BJ (cell line): ENCODE measurements around the gene TMEM248. TPM values are rescaled to one million over a fixed set of nuclear protein-coding genes. Genes with fewer than 3 reads are reported as not detected.

Source experiments
- CTCF ChIA-PET: fragments of 350-600 bp; formaldehyde crosslinking; extraction: SDS; loops from one replicate; lab custom pipeline; 2021; ENCODE audit warnings: antibody characterized with exemption, inconsistent platforms; lab: Yijun Ruan, JAX
- POLR2A ChIA-PET: fragments of 300-600 bp; sonication (Branson Sonifier 250); formaldehyde crosslinking; extraction: SDS; loops from one replicate; lab custom pipeline; 2021; ENCODE audit warnings: antibody characterized with exemption; lab: Charles Lee
- DNase-seq: peaks from one replicate; pipeline ENCODE4 v3.0.0-alpha.2; 2011; ENCODE audit warnings: low read depth
- H3K27me3 ChIP-seq: 2 replicates; pipeline ENCODE4 v1.6.0; 2011; ENCODE audit warnings: low read length; ENCODE audit not compliant: control insufficient read depth, insufficient read depth
- H3K36me3 ChIP-seq: 2 replicates; pipeline ENCODE4 v1.5.1; 2011; ENCODE audit warnings: low read length; ENCODE audit not compliant: control insufficient read depth, insufficient read depth
- H3K4me3 ChIP-seq: 2 replicates; pipeline ENCODE4 v1.5.1; 2011; ENCODE audit warnings: low read depth, mild to moderate bottlenecking, control low read depth, low read length
- polyA plus RNA-seq: library from polyadenylated mRNA; depleted of rRNA; stranded (reverse); fragments of >200 nt; gene quantifications from 2 replicates; pipeline ENCODE4 v1.2.3, GENCODE V29; 2011
- TF ChIP-seq, protein P1 (sequence below): IDR thresholded peaks from 2 replicates; pipeline ENCODE4 v1.5.1; 2011; ENCODE audit warnings: low read depth, mild to moderate bottlenecking, control low read depth, inconsistent platforms, low read length, moderate library complexity; ENCODE audit not compliant: insufficient read depth

Gene TMEM248
- polyA plus RNA-seq, 1 experiment = 281 TPM

DNA sequence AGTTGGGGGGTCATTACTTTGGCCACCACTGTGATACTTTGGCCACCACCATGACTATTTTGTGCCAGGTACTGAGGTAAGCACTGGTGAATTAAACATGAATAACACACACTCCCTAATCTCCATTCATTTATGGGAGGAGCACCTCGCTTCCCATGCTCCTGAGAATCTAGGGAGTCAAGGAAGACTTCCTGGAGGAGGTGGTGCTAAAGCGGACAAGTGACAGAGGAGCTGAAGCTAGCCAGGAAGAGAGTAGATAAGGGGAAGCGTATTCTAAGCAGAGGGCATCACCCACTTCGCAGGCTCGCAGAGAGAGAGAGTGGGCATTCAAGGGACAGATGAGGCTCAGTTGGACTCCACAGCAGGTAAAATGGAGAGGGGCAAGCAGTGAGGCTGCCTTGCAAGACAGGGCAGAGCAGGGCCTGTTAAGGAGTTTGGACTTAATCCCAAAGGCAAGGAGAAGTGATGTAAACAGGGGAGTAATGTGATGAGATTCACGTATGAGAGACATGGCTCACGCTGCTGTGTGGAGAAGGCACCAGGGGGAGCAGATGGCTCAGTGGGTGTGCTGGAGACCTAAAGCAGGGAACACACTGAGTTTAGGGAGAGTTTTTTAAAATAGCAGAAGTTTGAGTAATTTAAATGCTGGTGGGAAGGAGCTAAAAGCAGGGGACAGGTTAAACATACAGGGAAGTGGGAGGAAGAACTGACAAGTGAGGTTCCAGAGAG is 21.3 kb upstream of the TMEM248 start:
- H3K27me3 ChIP-seq = no peaks in the 10 kb centered on the region
- H3K36me3 ChIP-seq = peaks cover 2% of the 10 kb centered on the region
- H3K4me3 ChIP-seq = no peak overlapping the region
- CTCF ChIA-PET = interaction anchor here (1.7 kb wide), 1 partner anchor 12 kb away, joined by 6 read pairs; no protein-coding TSS in a partner anchor
- no peak for DNase-seq
- POLR2A ChIA-PET = interaction anchor here (0.6 kb wide), 1 partner anchor 88 kb away, joined by 3 read pairs; no protein-coding TSS in a partner anchor
- TF ChIP-seq, protein P1, sequence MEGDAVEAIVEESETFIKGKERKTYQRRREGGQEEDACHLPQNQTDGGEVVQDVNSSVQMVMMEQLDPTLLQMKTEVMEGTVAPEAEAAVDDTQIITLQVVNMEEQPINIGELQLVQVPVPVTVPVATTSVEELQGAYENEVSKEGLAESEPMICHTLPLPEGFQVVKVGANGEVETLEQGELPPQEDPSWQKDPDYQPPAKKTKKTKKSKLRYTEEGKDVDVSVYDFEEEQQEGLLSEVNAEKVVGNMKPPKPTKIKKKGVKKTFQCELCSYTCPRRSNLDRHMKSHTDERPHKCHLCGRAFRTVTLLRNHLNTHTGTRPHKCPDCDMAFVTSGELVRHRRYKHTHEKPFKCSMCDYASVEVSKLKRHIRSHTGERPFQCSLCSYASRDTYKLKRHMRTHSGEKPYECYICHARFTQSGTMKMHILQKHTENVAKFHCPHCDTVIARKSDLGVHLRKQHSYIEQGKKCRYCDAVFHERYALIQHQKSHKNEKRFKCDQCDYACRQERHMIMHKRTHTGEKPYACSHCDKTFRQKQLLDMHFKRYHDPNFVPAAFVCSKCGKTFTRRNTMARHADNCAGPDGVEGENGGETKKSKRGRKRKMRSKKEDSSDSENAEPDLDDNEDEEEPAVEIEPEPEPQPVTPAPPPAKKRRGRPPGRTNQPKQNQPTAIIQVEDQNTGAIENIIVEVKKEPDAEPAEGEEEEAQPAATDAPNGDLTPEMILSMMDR = no peak

DNA sequence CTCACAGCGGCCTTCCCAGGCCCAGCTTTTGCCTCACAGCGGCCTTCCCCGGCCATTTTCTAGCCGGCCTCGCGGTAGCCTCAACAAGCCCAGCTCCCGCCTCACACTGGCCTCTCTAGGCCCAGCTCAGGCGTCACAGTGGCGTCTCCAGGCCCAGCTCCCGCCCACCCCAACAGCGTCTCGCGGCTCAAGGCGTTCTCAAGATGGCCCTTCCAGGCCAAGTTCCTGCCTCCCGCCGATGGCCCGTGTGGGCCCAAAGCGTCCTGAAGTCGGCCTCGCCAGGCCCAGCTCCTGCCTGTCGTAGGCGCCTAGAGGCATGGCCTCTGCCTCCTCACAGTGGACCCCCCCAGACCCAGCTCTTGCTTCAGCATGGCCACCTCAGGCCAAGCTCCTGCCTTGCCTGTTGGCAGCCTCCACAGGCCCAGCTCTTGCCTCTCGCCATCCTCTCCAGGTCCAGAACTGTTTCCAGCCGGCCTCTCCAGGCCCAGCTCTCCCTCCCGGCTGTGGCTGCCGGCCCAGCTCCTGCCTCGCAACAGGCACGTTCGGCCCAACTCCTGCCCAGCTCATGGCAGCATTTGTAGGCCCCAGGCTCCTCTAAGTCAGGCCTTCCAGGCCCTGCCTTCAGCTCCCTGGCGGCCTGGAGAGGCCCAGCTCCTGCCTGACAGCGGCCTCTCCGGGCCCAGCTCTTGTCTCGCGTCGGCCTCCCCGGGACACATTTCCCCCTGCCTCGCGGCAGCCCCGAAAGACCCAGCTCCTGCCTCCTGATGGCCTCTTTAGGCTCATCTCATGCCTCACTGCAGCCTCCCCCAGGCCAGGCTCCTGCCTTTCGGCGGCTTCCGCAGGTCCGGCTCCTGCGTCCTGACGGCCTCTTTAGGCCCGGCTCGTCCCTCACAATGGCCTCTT is 18.8 kb upstream of the TMEM248 start:
- POLR2A ChIA-PET = no interaction called here
- TF ChIP-seq, protein P1 = no peak

DNA sequence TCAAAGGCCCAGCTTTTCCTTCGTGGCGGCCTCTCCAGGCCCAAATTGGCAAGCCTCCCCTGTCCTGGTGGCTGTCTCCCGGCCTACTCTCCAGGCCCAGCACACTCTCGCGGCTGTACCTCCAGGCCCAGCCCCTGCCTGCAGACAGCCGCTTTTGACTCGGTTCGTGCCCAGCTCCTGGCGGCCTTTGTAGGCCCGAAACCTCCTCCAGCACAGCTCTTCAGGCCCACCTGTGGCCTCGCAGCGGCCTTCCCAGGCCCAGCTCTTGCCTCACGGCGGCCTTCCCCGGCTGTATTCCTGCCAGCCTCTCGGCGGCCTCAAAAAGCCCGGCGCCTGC is 18.2 kb upstream of the TMEM248 start:
- TF ChIP-seq, protein P1 = no peak
- ChIA-PET CTCF (no interaction called here), POLR2A (no interaction called here)
- no peak for DNase-seq
- Histone ChIP-seq H3K27me3 (no peaks in the 10 kb centered on the region), H3K4me3 (no peak overlapping the region), H3K36me3 (peaks cover 2% of the 10 kb centered on the region)

More for the DNA sequence above, 18.8 kb upstream of the TMEM248 start:
- H3K27me3 ChIP-seq = no peaks in the 10 kb centered on the region
- H3K4me3 ChIP-seq = no peak overlapping the region
- DNase-seq = no peak
- CTCF ChIA-PET = no interaction called here
- H3K36me3 ChIP-seq = peaks cover 2% of the 10 kb centered on the region

DNA sequence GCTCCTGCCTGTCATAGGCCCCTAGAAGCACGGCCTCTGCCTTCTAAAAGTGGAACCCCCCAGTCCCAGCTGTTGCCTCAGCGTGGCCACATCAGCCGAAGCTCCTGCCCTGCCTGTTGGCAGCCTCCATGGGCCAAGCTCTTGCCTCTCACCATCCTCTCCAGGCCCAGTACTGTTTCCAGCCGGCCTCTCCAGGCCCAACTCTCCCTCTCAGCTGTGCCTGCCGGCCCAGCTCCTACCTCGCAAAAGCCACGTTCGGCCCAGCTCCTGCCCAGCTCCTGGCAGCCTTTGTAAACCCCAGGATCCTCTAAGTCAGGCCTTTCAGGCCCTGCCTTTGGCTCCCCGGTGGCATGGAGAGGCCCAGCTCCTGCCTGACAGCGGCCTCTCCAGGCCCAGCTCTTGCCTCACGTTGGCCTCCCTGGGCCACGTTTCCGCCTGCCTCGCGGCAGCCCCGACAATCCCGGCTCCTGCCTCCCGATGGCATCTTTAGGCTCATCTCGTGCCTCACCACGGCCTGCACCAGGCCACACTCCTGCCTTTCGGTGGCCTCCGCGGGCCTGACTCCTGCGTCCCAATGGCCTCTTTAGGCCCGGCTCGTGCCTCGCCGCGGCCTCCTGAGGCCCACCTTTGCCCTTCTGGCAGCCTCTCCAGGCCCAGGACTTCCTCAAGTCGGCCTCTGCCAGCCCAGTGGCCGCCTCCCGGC is 17.5 kb upstream of the TMEM248 start:
- Histone ChIP-seq H3K4me3 (no peak overlapping the region), H3K27me3 (no peaks in the 10 kb centered on the region), H3K36me3 (peaks cover 2% of the 10 kb centered on the region)
- ChIA-PET CTCF (interaction anchor here (1.2 kb wide), 1 partner anchor 10 kb away, joined by 3 read pairs; no protein-coding TSS in a partner anchor), POLR2A (no interaction called here)
- no peak for DNase-seq
- TF ChIP-seq, protein P1 = no peak
